ENCODE data around the gene SLC38A3.

The SLC38A3 gene

DNA sequence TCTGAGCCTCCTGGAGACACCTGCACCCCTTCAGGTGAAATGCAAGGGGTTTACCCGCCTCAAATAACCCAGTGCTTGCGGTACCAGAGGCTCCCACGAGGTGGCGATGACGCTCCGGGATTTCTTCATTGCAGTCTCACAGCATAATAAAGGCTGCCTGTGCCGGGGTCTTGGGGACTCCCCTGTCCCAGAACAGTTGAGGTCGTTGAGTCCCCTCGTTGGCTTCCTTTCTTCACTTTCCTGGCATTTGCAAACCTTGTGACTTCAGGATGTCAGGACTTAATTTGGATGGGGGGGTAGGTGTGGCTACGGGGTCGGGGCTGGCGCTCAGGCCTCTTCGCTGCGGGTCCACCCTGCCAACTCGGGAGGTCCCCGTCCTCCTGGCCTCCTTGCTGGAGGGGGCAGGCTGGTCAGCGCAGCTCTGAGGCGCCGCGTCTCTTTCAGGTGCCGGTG lies 12.4 kb upstream of the SLC38A3 start:
- peak; percentile 56 for DNase-seq (ENCODE audit: low spot score)

GRCh38 chr3:50193286-50193685 lies 11.8 kb upstream of the SLC38A3 start:
- DNase-seq (ENCODE audit: low spot score), result no peak

DNA sequence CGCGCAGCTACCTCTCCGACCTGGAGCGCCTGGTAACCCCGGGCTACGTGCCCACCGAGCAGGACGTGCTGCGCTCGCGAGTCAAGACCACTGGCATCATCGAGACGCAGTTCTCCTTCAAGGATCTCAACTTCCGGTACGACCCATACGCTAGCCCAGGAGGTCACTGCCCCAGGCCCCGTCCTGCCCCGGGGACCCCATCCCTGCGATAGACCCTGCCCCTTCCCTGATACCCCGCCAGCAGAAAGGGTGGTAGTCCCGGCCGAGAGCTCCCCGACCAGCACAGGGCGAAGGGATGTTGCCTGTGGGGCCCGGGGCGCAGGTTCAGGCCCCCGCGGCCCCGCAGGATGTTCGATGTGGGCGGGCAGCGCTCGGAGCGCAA lies 11.3 kb upstream of the SLC38A3 start:
- no peak for DNase-seq (ENCODE audit: low spot score)

DNA sequence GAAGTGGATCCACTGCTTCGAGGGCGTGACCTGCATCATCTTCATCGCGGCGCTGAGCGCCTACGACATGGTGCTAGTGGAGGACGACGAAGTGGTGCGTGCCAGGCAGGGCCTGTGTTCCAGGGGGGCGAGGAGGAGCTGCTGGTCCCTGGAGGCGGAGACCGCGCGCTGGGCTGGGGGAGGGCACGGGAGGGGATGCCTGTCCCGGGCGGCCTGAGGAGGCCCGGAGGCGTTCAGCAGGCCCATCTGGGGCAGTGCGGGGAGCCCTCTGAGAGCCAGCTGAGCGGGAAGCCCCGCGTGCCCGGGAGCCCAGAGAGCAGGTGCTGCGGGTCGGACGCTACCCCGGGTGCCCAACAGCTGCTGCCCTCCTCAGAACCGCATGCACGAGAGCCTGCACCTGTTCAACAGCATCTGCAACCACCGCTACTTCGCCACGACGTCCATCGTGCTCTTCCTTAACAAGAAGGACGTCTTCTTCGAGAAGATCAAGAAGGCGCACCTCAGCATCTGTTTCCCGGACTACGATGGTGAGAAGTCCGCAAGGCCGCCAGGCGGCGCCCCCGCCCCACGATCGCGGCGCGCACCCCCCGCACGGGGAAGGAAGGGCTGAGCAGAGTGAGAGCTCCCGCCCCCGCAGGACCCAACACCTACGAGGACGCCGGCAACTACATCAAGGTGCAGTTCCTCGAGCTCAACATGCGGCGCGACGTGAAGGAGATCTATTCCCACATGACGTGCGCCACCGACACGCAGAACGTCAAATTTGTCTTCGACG lies 10.8 kb upstream of the SLC38A3 start:
- peak; percentile 56 for DNase-seq (ENCODE audit: low spot score)

GRCh38 chr3:50194903-50195500 lies 10.1 kb upstream of the SLC38A3 start:
- DNase-seq (ENCODE audit: low spot score), result no peak

- DNase-seq (ENCODE audit: low spot score), result no peak
These were observed 9.4 kb upstream of the SLC38A3 start for GRCh38 chr3:50195501-50196252.

GRCh38 chr3:50196253-50196801 lies 8.7 kb upstream of the SLC38A3 start:
- no peak for DNase-seq (ENCODE audit: low spot score)

DNA sequence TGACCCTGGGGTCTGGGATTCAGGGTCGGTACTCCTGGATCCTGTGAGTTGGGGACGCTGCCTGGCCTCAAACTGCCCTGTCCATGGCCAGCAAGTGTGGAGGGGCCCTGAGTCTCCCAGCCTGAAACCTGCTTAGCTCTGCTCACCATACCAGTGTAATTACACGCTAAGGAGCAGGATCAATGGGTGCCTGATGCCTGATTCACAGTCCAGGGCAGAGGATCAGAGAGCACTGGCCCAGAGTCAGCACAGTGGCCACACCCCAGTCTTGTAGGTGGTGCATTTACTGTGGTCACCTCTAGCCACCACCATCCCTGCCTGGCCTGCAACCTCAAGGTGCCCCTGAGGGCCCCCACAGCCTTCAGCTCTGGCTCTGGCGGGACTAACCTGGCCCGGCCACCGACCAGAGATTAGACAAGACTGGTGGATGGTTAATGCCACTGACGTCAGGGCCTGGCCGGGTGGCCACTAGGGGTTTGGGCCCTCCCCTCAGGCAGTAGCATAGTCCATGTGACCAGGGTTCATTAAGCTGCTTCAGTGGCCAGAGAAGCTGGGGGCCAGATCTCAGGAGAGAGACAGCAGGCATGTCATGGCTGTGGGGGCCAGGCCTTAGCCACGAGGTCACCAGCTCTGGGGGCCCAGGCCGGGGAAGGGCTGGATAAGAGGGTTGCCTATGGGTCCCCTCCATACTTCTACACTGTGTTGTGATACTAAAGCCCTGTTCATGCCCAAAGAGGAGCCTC lies 3.3 kb upstream of the SLC38A3 start:
- DNase-seq (ENCODE audit: low spot score), result no peak

GRCh38 chr3:50202353-50203112 lies 2.5 kb upstream of the SLC38A3 start:
- no peak for DNase-seq (ENCODE audit: low spot score)

- no peak for DNase-seq (ENCODE audit: low spot score)
These were observed 1.8 kb upstream of the SLC38A3 start for GRCh38 chr3:50203113-50203808.

DNA sequence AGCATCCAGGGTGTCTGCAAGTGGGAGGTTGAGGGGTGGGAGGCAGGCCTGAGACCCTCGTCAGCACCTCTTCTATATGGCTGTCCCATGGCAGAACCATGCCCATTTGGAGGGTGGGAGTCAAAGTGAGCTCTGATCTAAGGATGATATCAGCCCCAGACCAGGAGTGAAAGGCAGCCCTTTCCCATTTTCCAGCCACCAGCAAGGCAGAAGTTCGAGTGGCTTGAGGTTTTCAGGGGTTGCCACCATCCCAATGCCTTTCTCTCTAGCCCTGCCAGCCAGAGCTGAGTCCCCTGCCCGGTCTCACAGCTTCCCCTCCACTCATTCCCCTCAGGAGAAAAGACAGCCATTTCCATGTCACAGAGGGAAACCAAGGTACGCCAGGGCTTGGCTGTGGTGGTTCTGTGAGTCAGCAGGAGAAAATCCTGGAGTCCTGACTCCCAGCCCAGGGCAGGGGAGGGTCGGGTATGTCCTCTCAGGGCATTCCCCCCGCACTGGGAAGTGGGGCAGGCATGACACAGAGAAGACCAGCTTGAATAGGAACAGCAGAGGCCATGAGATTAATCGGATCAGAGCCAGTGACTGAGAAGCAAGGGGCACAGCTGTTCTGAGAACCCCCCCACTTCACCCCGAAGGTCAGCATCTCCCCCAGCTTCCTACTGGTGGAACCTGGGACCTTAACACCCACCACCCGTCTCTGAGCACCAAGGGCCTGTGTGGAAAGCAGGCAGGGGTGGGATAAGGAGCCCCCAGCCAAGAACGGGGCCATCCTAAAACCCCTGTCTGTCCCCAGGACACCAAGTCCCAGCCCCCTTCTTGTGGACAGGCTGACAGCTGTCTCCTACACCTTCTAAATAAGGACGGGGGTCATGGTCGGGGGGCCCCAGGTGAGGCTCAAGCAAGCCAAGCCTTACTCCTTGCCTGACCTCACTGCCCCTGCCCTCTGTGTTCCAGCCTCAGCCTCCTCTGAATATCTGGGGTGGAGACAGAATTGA lies 965 bp upstream of the SLC38A3 start:
- no peak for DNase-seq (ENCODE audit: low spot score)

GRCh38 chr3:50205413-50206276 lies 574 bp downstream of the SLC38A3 start:
- DNase-seq (ENCODE audit: low spot score), result no peak

- no peak for DNase-seq (ENCODE audit: low spot score)
These were observed 2.4 kb downstream of the SLC38A3 start for GRCh38 chr3:50207359-50208042.

- no peak for DNase-seq (ENCODE audit: low spot score)
These were observed 3.7 kb downstream of the SLC38A3 start for GRCh38 chr3:50208677-50209344.

GRCh38 chr3:50210176-50210509 lies 5.1 kb downstream of the SLC38A3 start:
- no peak for DNase-seq (ENCODE audit: low spot score)

DNA sequence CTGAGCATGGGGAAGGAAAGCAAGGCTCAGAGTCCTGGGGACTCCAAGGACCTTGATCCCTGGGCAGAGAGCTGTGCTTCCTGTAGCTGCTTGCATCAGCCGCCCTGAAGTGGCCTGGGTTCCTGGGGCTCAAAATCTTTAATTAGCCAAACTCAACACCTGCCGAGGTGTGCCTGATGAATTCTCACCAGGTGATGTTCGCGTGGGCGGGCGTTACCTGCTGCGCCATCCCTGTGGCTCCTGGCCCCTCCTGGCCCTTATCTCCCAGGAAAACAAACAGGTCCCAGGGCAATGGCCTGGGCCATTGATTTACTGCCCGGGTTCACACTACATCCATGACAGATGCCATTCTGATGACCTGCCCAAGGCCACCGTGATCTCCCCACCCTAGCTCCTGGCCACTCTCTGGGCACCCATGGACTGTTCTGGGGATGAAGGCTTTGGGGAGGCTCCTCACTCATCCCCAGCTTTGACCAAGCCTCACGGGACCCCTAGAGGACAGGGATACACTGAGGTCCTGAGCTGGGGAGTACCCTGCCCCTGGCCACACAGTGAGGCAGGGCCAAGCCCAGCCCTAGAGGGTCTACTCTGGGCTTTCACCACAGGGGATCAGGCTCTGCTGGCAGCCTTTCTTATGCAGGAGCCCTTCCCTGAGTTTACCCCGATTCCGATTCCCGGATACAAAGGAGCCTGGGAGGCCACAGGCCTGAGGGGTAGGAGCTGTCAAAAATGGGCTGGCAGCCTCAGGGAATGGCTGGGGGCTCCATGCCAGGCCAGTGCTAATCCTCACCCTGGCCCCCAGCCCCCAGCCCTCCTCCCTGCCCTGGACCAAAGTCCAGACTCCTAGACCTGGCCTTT lies 5.7 kb downstream of the SLC38A3 start:
- DNase-seq (ENCODE audit: low spot score), result no peak

Measured in kidney capillary endothelial cell (primary cell).